Measurements from ENCODE around the gene TTK.
"Not testable (repeated sequence)": the region's sequence is repeated elsewhere in the genome, so short reads cannot be mapped to it uniquely, and the experiment has no call there.

The TTK gene

GRCh38 chr6:80021131-80021530 lies 16.7 kb downstream of the TTK start:
- DNase-seq (ENCODE audit: low read depth in 3 of 3): no peak

DNA sequence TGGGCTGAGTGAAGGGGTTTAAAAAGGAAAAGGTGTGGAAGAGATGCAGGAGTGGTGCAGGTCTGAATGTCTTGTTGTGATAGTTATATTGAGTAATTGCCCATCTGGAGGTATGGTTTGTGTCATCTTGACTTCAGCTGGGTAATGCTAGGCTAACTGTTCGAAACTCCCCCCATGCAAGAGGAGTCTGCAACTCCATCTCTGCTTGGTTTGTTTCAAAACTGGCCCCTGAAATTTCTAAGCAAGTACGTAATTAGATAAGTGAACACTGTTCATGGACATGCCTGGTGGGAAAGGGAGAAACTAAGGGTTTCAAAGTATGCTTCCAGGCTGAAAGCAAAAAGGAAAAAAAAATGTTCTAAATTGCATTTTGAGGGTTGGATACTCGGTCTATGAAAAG lies 17.1 kb downstream of the TTK start:
- no peak for DNase-seq (ENCODE audit: low read depth in 3 of 3)

GRCh38 chr6:80022803-80023202 lies 18.4 kb downstream of the TTK start:
- no peak for DNase-seq (ENCODE audit: low read depth in 3 of 3)

DNA sequence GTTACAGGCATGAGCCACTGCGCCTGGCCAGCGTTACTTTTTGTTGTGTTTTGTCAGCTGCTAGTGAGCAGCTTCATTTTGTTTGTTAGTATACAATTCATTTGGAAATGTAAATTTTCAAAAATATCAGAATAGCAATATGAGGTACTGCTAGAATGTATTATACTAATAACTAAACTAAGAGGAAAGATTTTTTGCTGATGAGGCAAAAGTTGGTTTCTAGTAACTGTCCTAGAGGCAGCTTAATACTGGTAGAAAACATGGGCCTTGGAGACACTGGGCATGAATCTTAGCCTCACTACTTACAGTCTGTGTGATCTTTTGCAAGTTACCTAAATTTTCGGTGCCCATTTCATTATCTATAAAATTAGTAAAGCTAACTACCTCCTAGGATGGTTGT lies 24.1 kb downstream of the TTK start:
- no peak for DNase-seq (ENCODE audit: low read depth in 3 of 3)

DNA sequence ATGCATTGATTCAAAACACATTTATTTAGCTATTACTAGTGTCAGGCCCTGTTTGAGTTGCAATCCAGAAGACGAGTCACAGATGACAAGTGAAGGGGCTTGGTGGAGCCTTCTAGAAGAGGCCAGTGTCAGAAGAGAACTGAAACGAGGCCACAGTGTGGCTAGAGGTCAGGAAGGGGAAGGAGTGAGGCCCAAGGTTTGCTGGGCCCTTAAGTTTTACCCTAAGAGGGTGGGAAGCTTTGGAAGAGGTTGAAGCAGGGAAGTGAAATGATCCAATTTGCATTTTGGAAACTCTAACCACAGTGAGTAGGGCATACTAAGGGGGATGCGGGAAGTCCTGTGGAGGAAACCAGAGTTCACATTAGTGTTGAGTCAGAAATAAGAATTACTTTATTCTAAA lies 25.0 kb downstream of the TTK start:
- DNase-seq (ENCODE audit: low read depth in 3 of 3): no peak

GRCh38 chr6:80048220-80048619 lies 43.8 kb downstream of the TTK start:
- DNase-seq (ENCODE audit: low read depth in 3 of 3): not testable (repeated sequence)

- DNase-seq (ENCODE audit: low read depth in 3 of 3): no peak
Observed at GRCh38 chr6:80060774-80061173, 56.3 kb downstream of the TTK start.

- DNase-seq (ENCODE audit: low read depth in 3 of 3): not testable (repeated sequence)
Observed at GRCh38 chr6:80068146-80068545, 63.7 kb downstream of the TTK start.

DNA sequence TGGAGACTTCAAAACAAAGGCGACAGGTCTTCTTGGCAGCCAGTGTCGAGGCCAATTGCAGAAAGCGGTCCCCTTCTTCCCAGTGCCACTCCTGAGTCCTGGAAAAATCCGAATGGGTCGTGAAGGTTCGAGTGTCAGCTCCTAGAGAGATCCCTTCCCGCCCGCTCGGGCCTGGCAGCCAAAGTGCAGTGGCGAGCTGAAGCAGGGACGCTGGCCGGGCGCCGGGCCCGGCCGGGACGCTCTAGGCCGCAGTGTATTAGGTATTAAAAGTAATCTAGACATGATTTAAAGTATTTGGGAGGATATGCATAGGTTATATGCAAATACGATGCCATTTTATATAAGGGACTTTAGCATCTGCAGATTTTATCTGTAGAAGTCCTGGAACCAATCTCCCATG lies 66.0 kb downstream of the TTK start:
- not testable (repeated sequence) for DNase-seq (ENCODE audit: low read depth in 3 of 3)

- DNase-seq (ENCODE audit: low read depth in 3 of 3): no peak
Observed at GRCh38 chr6:80077067-80077466, 72.6 kb downstream of the TTK start.

DNA sequence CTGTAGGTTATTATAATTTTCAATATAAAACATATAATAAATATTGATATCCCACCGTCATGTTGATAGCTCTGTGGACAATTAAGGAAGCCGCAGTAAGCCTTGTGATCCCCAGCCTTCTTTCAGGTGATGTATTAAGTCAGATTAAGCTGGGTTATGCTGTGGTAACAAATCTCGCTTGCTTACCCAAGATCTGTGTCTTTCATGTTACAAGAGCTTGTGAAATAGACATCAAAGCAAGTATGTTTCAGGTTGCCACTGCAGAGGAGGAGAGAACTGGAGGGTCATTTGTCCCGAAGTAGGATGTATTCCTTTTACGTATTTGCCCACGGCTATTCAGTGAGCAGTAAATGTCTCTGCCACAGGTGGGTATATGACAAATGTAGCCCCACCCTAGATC lies 84.2 kb downstream of the TTK start:
- no peak for DNase-seq (ENCODE audit: low read depth in 3 of 3)

GRCh38 chr6:80091506-80091905 lies 87.1 kb downstream of the TTK start:
- DNase-seq (ENCODE audit: low read depth in 3 of 3): no peak

Measured in stimulated activated CD4-positive, alpha-beta T cell treated with anti-CD3 and anti-CD28 coated beads, TNF-alpha, amount 100 ng/mL, for 48 hours (primary cell).